GM12878 (cell line): ENCODE data around the gene WTIP. TPM values are rescaled to one million over a fixed set of nuclear protein-coding genes. Genes with fewer than 3 reads are reported as not detected.

Experiments used
- BCL11A ChIP-seq: IDR thresholded peaks from 2 replicates; pipeline ENCODE4 v1.6.1; 2011; ENCODE audit warnings: low read depth, low read length
- CBFB ChIP-seq: IDR thresholded peaks from 2 replicates; pipeline ENCODE4 v1.6.1; 2016; ENCODE audit warnings: antibody characterized with exemption, low read depth
- CBX3 ChIP-seq: fragments of 200-600 bp; sonication (generic); IDR thresholded peaks from 2 replicates; pipeline ENCODE4 v1.6.1; 2016; ENCODE audit warnings: low read depth, borderline replicate concordance
- CEBPZ ChIP-seq: fragments of 150-350 bp; IDR thresholded peaks from 2 replicates; pipeline ENCODE4 v1.6.1; 2016; ENCODE audit warnings: low read depth, low read length
- DPF2 ChIP-seq: fragments of 450-650 bp; IDR thresholded peaks from 2 replicates; pipeline ENCODE4 v1.6.1; 2017; ENCODE audit warnings: mild to moderate bottlenecking
- EGR1 ChIP-seq, 2 experiments: IDR thresholded peaks; 1 replicate in 1 of 2; 2 replicates in 1 of 2; pipeline ENCODE4 v1.6.1; 2011 to 2012; ENCODE audit warnings: low read depth in 2 of 2, low read length in 2 of 2, borderline replicate concordance in 1 of 2, mild to moderate bottlenecking in 1 of 2, moderate library complexity in 1 of 2
- HCFC1 ChIP-seq: fragments of 150-350 bp; IDR thresholded peaks from 2 replicates; pipeline ENCODE4 v1.6.1; 2014; ENCODE audit warnings: low read length
- IRF4 ChIP-seq: IDR thresholded peaks from 2 replicates; pipeline ENCODE4 v1.6.1; 2011; ENCODE audit warnings: low read depth, low read length
- JUND ChIP-seq: IDR thresholded peaks from 2 replicates; pipeline ENCODE4 v1.6.1; 2012; ENCODE audit warnings: low read depth, mild to moderate bottlenecking, low read length, improper control_type of control experiment, moderate library complexity
- MEF2B ChIP-seq: fragments of 450-650 bp; IDR thresholded peaks from 2 replicates; pipeline ENCODE4 v1.6.1; 2018; ENCODE audit warnings: mild to moderate bottlenecking, moderate library complexity; ENCODE audit not compliant: partially characterized antibody, poor library complexity, severe bottlenecking
- NFXL1 ChIP-seq: fragments of 450-650 bp; IDR thresholded peaks from 2 replicates; pipeline ENCODE4 v1.6.1; 2017; ENCODE audit warnings: antibody characterized with exemption, mild to moderate bottlenecking, borderline replicate concordance
- NR2F1 ChIP-seq: fragments of 450-650 bp; conservative IDR thresholded peaks from 2 replicates; pipeline ENCODE4 v1.6.1; 2017; ENCODE audit warnings: mild to moderate bottlenecking
- RAD21 ChIP-seq: IDR thresholded peaks from 2 replicates; pipeline ENCODE4 v1.6.1; 2011; ENCODE audit warnings: mild to moderate bottlenecking, low read depth, low read length, moderate library complexity; ENCODE audit not compliant: insufficient read depth
- SKIL ChIP-seq: fragments of 450-650 bp; IDR thresholded peaks from 2 replicates; pipeline ENCODE4 v1.6.1; 2017; ENCODE audit warnings: mild to moderate bottlenecking, low read depth, inconsistent platforms; ENCODE audit not compliant: poor library complexity, severe bottlenecking
- SMAD1 ChIP-seq: fragments of 450-650 bp; IDR thresholded peaks from 2 replicates; pipeline ENCODE4 v1.6.1; 2018; ENCODE audit warnings: mild to moderate bottlenecking, low read depth; ENCODE audit not compliant: partially characterized antibody
- SP1 ChIP-seq: IDR thresholded peaks from one replicate; pipeline ENCODE4 v1.6.1; 2011; ENCODE audit warnings: low read depth, low read length
- STAT1 ChIP-seq: fragments of 450-650 bp; conservative IDR thresholded peaks from 2 replicates; pipeline ENCODE4 v1.6.1; 2014; ENCODE audit warnings: antibody characterized with exemption, mild to moderate bottlenecking
- SUZ12 ChIP-seq: fragments of 200-600 bp; sonication (generic); IDR thresholded peaks from one replicate; pipeline ENCODE4 v1.6.1; 2018; ENCODE audit warnings: antibody characterized with exemption, mild to moderate bottlenecking; ENCODE audit not compliant: unreplicated experiment
- TBL1XR1 ChIP-seq: IDR thresholded peaks from 2 replicates; pipeline ENCODE4 v1.6.1; 2012; ENCODE audit warnings: low read depth, low read length, improper control_type of control experiment
- TCF3 ChIP-seq: IDR thresholded peaks from 2 replicates; pipeline ENCODE4 v1.6.1; 2012; ENCODE audit warnings: low read depth, mild to moderate bottlenecking, low read length, borderline replicate concordance; ENCODE audit not compliant: insufficient read depth
- ZNF687 ChIP-seq: fragments of 450-650 bp; IDR thresholded peaks from 2 replicates; pipeline ENCODE4 v1.6.1; 2017; ENCODE audit warnings: mild to moderate bottlenecking, moderate library complexity
- polyA plus RNA-seq, 11 experiments: library from polyadenylated mRNA; depleted of rRNA in 4 of 11; unstranded in 6 of 11; stranded (reverse) in 5 of 11; fragments of >200 nt; fragmentation: Nextera tagmentation in 4 of 11; fragmentation: Illumina TruSeq in 1 of 11; extraction: Ambion mirVana in 4 of 11; extraction: Trizol in 1 of 11; gene quantifications; 1 replicate in 1 of 11; 2 replicates in 10 of 11; pipeline versions ENCODE4 v1.2.1 to v1.2.3, GENCODE V29; 2011 to 2016; ENCODE audit warnings: inconsistent platforms in 2 of 11, missing spikeins in 2 of 11, low read depth in 1 of 11
- total RNA-seq, 4 experiments: library from RNA; depleted of rRNA in 3 of 4; stranded (reverse); fragments of >200 nt in 3 of 4; fragmentation: Illumina TruSeq in 1 of 4; extraction: Trizol in 1 of 4; gene quantifications; 2 replicates each; pipeline versions ENCODE4 v1.2.1 to v1.2.3, GENCODE V29; 2013 to 2021

Gene WTIP
- total and polyA plus RNA-seq, 10 of the 15 experiments (the other 5 are each of a cell fraction or from before 2014, with no cell fraction given) = 0.06 to 0.77 (median 0.17) TPM; not detected in 2

DNA sequence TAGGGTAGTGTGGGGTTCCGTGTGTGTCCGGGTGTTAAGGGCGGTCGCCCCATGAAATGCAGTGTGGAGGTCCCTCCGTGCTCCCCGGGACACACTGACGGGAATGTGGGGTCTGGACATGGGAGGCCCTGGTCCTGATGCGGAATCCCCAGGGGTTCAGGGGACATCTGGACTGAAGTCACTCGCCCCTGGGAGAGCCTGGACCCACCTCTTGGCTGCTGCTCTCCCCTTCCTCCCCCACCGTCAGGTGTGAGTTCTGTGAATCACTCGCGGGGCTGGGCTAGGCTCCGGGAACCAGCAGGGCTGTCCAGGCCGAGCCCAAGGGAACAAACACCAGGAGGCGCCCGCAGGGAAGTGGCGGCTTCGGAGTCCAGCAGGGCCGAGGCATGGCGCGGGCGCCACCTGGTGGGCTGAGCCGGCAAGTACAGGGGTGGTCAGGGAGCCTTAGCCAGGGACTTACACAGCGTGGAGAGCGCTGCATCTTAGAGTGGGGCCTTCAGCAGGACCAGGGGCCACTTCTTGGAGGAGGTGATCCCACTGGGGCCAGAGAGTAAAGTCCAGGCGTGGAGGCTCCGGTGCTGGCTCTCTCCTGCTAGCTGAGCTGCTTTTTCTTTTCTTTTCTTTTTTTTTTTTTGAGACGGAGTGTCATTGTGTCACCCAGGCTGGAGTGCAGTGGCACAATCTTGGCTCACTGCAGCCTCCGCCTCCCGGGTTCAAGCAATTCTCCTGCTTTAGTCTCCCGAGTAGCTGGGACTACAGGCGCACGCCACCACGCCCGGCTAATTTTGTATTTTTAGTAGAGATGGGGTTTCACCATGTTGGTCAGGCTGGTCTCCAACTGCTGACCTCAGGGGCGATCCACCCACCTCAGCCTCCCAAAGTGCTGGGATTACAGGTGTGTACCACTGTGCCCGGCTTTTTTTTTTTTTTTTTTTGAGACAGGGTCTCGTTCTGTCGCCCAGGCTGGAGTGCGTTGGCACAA, 20.1 kb downstream of the WTIP start (continued):
- no peak for TF ChIP-seq SKIL
- no peak for TF ChIP-seq HCFC1
- TF ChIP-seq DPF2 = peak; percentile 38; the same call in 1 of the 2 replicates
- TF ChIP-seq CBFB = no peak
- no peak for TF ChIP-seq CBX3
- TF ChIP-seq MEF2B = peak; percentile 42
- TF ChIP-seq BCL11A = no peak
- TF ChIP-seq RAD21 = peak; percentile 79
- TF ChIP-seq IRF4 = no peak
- no peak for TF ChIP-seq STAT1
- TF ChIP-seq NFXL1 = no peak
- TF ChIP-seq SUZ12 = no peak
- TF ChIP-seq TBL1XR1 = no peak
- no peak for TF ChIP-seq NR2F1
- no peak for TF ChIP-seq SP1
- TF ChIP-seq CEBPZ = no peak
- TF ChIP-seq EGR1 (IDR thresholded peaks at IDR 0.05; ENCODE audit: borderline replicate concordance in 1 of 2, low read depth in 2 of 2, low read length in 2 of 2) = no peak
- TF ChIP-seq ZNF687 = no peak
- no peak for TF ChIP-seq SMAD1
- no peak for TF ChIP-seq TCF3
- no peak for TF ChIP-seq JUND
